HepG2 (cell line): ENCODE results near the gene MSX2. TPM values are rescaled to one million over a fixed set of nuclear protein-coding genes. Genes with fewer than 3 reads are reported as not detected.

ENCODE experiments used
- ATAC-seq: fragments of 200-7000 bp; cut with Tn5 transposase; 3 replicates; pipeline ENCODE4 v1.9.1; 2020; ENCODE audit warnings: mild to moderate bottlenecking, moderate library complexity
- BruUV-seq: library from RNA; stranded (reverse); fragments of 400-500 nt; replicated peaks from 2 replicates; lab custom pipeline; 2021; lab: Mats Ljungman, UMichigan
- CTCF ChIA-PET: fragments of 300-600 bp; formaldehyde crosslinking; extraction: SDS; loops from one replicate; lab custom pipeline; 2021; ENCODE audit warnings: low total read pairs, inconsistent platforms, low intra/inter-chr PET ratio; lab: Yijun Ruan, JAX
- POLR2A ChIA-PET: fragments of 350-600 bp; sonication (Branson Sonifier 250); formaldehyde crosslinking; loops from one replicate; lab custom pipeline; 2020; ENCODE audit warnings: antibody characterized with exemption, inconsistent platforms; lab: Yijun Ruan, JAX
- DNase-seq: peaks from one replicate; pipeline ENCODE4 v3.0.0-alpha.2; 2015; ENCODE audit warnings: low spot score
- FAIRE-seq: peaks from 3 replicates; lab custom pipeline; 2011; peaks lifted over from hg19 to GRCh38; lab: Jason Lieb, UNC
- H2AFZ ChIP-seq: one replicate; pipeline ENCODE4 v1.6.1; 2011; ENCODE audit warnings: low read length, inconsistent platforms
- H3K27ac ChIP-seq: fragments of 300-600 bp; 3 replicates; pipeline ENCODE4 v1.8.0; 2011; ENCODE audit warnings: mixed run types, mild to moderate bottlenecking, mixed read lengths, low read length, inconsistent platforms; ENCODE audit not compliant: insufficient read depth; ENCODE audit errors: extremely low read length
- H3K27me3 ChIP-seq, 2 experiments: fragments of 200-600 bp in 1 of 2; 2 replicates in 1 of 2; 3 replicates in 1 of 2; pipeline versions ENCODE4 v1.6.0 to v1.8.0; 2011; ENCODE audit warnings: low read length in 2 of 2, mild to moderate bottlenecking in 2 of 2, moderate library complexity in 2 of 2, inconsistent platforms in 1 of 2; ENCODE audit not compliant: insufficient read depth in 2 of 2, control insufficient read depth in 1 of 2
- H3K36me3 ChIP-seq, 2 experiments: fragments of 200-600 bp in 1 of 2; replicated peaks in 1 of 2; 2 replicates in 1 of 2; 3 replicates in 1 of 2; pipeline versions ENCODE4 v1.5.1 to v1.8.0; 2011; ENCODE audit warnings: low read length in 2 of 2, inconsistent platforms in 1 of 2; ENCODE audit not compliant: insufficient read depth in 2 of 2, control insufficient read depth in 1 of 2
- H3K4me1 ChIP-seq: 2 replicates; pipeline ENCODE4 v1.5.1; 2012; ENCODE audit warnings: low read length, inconsistent platforms; ENCODE audit not compliant: insufficient read depth
- H3K4me2 ChIP-seq: 2 replicates; pipeline ENCODE4 v1.6.0; 2011; ENCODE audit warnings: low read depth, low read length, inconsistent platforms
- H3K4me3 ChIP-seq, 3 experiments: fragments of 200-600 bp in 1 of 3; sonication (generic), shearing (Covaris generic) in 1 of 3; replicated peaks in 1 of 3; 2 replicates each; pipeline ENCODE4 v1.5.1; 2011 to 2016; ENCODE audit warnings: low read length in 3 of 3, inconsistent platforms in 2 of 3, low read depth in 2 of 3, mild to moderate bottlenecking in 2 of 3, control low read depth in 1 of 3, mixed read lengths in 1 of 3; ENCODE audit not compliant: insufficient read depth in 1 of 3
- H3K79me2 ChIP-seq: one replicate; pipeline ENCODE4 v1.6.1; 2011; ENCODE audit warnings: low read length, inconsistent platforms; ENCODE audit not compliant: insufficient read depth
- H3K9ac ChIP-seq: 2 replicates; pipeline ENCODE4 v1.6.0; 2011; ENCODE audit warnings: mild to moderate bottlenecking, low read depth, low read length, inconsistent platforms; ENCODE audit not compliant: insufficient read depth
- H3K9me3 ChIP-seq: 2 replicates; pipeline ENCODE4 v1.5.1; 2012; ENCODE audit warnings: mild to moderate bottlenecking, low read length
- H4K20me1 ChIP-seq: 2 replicates; pipeline ENCODE4 v1.6.0; 2011; ENCODE audit warnings: inconsistent platforms, mild to moderate bottlenecking, low read length, moderate library complexity; ENCODE audit not compliant: insufficient read depth
- ARID2 ChIP-seq: sonication (generic); formaldehyde crosslinking; IDR thresholded peaks from 2 replicates; pipeline ENCODE4 v1.8.1; 2022; ENCODE audit warnings: mild to moderate bottlenecking, missing genetic modification reagents, borderline replicate concordance
- ASH2L ChIP-seq: fragments of 300-600, 200-600 bp; sonication (generic); IDR thresholded peaks from 2 replicates; pipeline ENCODE4 v1.7.0; 2017; ENCODE audit warnings: low read depth, mild to moderate bottlenecking, moderate library complexity, mixed read lengths, low read length; ENCODE audit not compliant: insufficient read length
- CEBPG ChIP-seq: IDR thresholded peaks from 2 replicates; pipeline ENCODE4 v1.6.1; 2016
- EP300 ChIP-seq, 3 experiments: sonication (generic) in 1 of 3; formaldehyde crosslinking in 1 of 3; IDR thresholded peaks; 2 replicates each; pipeline versions ENCODE4 v1.5.1 to v1.6.1; 2011 to 2020; ENCODE audit warnings: low read depth in 2 of 3, low read length in 2 of 3, borderline replicate concordance in 1 of 3, improper control_type of control experiment in 1 of 3, mild to moderate bottlenecking in 1 of 3, missing genetic modification reagents in 1 of 3, moderate library complexity in 1 of 3
- FOXA3 ChIP-seq: IDR thresholded peaks from 2 replicates; pipeline ENCODE4 v1.6.1; 2016; ENCODE audit warnings: missing genetic modification reagents, missing compliant biosample characterization
- HOXA9 ChIP-seq: sonication (generic); formaldehyde crosslinking; IDR thresholded peaks from 2 replicates; pipeline ENCODE4 v1.8.1; 2022; ENCODE audit warnings: missing genetic modification reagents, mild to moderate bottlenecking, moderate library complexity, borderline replicate concordance
- LCORL ChIP-seq, 2 experiments: fragments of 450-650 bp in 1 of 2; sonication (generic) in 1 of 2; formaldehyde crosslinking in 1 of 2; IDR thresholded peaks; 2 replicates each; pipeline versions ENCODE4 v1.5.0 to v1.6.1; 2017 to 2020; ENCODE audit warnings: antibody characterized with exemption in 1 of 2, missing genetic modification reagents in 1 of 2
- MATR3 ChIP-seq: sonication (generic); formaldehyde crosslinking; IDR thresholded peaks from 2 replicates; pipeline ENCODE4 v1.4.0; 2020; ENCODE audit warnings: missing genetic modification reagents
- PHF20 ChIP-seq: sonication (generic); formaldehyde crosslinking; IDR thresholded peaks from 2 replicates; pipeline ENCODE4 v1.5.0; 2020; ENCODE audit warnings: mild to moderate bottlenecking, missing genetic modification reagents
- SYNCRIP ChIP-seq: fragments of 200-400 bp; formaldehyde crosslinking; IDR thresholded peaks from 2 replicates; pipeline ENCODE4 v1.6.1; 2018; ENCODE audit warnings: mild to moderate bottlenecking, low read depth, low read length; ENCODE audit not compliant: insufficient read depth
- TBX2 ChIP-seq: sonication (generic); formaldehyde crosslinking; IDR thresholded peaks from 2 replicates; pipeline ENCODE4 v1.5.0; 2020; ENCODE audit warnings: missing genetic modification reagents, mild to moderate bottlenecking, borderline replicate concordance
- ZBTB34 ChIP-seq: sonication (generic); formaldehyde crosslinking; IDR thresholded peaks from 2 replicates; pipeline ENCODE4 v1.8.0; 2022; ENCODE audit warnings: mild to moderate bottlenecking, missing genetic modification reagents
- ZNF44 ChIP-seq: sonication (generic); formaldehyde crosslinking; IDR thresholded peaks from 2 replicates; pipeline ENCODE4 v1.5.1; 2020; ENCODE audit warnings: mild to moderate bottlenecking, missing genetic modification reagents
- ZNF451 ChIP-seq: sonication (generic); formaldehyde crosslinking; IDR thresholded peaks from 2 replicates; pipeline ENCODE4 v1.5.0; 2020; ENCODE audit warnings: mild to moderate bottlenecking, missing genetic modification reagents
- ZNF547 ChIP-seq: sonication (generic); formaldehyde crosslinking; IDR thresholded peaks from 2 replicates; pipeline ENCODE4 v1.5.1; 2020; ENCODE audit warnings: mild to moderate bottlenecking, missing genetic modification reagents
- ZNF563 ChIP-seq: sonication (generic); formaldehyde crosslinking; IDR thresholded peaks from 2 replicates; pipeline ENCODE4 v1.8.0; 2022; ENCODE audit warnings: mild to moderate bottlenecking, moderate library complexity, missing genetic modification reagents
- ZNF710 ChIP-seq: sonication (generic); formaldehyde crosslinking; IDR thresholded peaks from 2 replicates; pipeline ENCODE4 v1.5.0; 2020; ENCODE audit warnings: mild to moderate bottlenecking, missing genetic modification reagents, borderline replicate concordance
- ZNF816 ChIP-seq: sonication (generic); formaldehyde crosslinking; IDR thresholded peaks from 2 replicates; pipeline ENCODE4 v1.8.0; 2022; ENCODE audit warnings: missing genetic modification reagents, mild to moderate bottlenecking, borderline replicate concordance
- ZNF879 ChIP-seq: sonication (generic); formaldehyde crosslinking; IDR thresholded peaks from 2 replicates; pipeline ENCODE4 v1.8.1; 2023; ENCODE audit warnings: missing genetic modification reagents
- WGBS: methylation state at CpG from one replicate; pipeline ENCODE4 v1.1.6; 2017; ENCODE audit warnings: low lambda C conversion rate; 5-methylcytosine and 5-hydroxymethylcytosine counted together
- in situ Hi-C: cut with HindIII; loops from 2 replicates; pipeline ENCODE4 v1.10.0; 2017; ENCODE audit warnings: low pct_unique_long_range_greater_than_20kb; ENCODE audit not compliant: extremely low pct_ligation_motif_present
- intact Hi-C: fragments of 100-400 bp; cut with micrococcal nuclease; formaldehyde crosslinking; loops from one replicate; pipeline ENCODE4 v1.10.0; 2022; ENCODE audit not compliant: unreplicated experiment
- polyA plus RNA-seq, 8 experiments: library from polyadenylated mRNA; depleted of rRNA in 3 of 8; stranded (reverse) in 7 of 8; unstranded in 1 of 8; fragments of >200 nt; fragmentation: Illumina TruSeq in 4 of 8; extraction: Trizol in 4 of 8; gene quantifications; 2 replicates each; pipeline versions ENCODE4 v1.2.1 to v1.2.3, GENCODE V29; 2011 to 2016; ENCODE audit warnings: low read depth in 4 of 8, missing spikeins in 1 of 8, mixed read lengths in 1 of 8; ENCODE audit not compliant: insufficient read depth in 1 of 8
- total RNA-seq, 5 experiments: library from RNA; depleted of rRNA; stranded (reverse); fragments of >200 nt; fragmentation: Illumina TruSeq; extraction: Trizol; gene quantifications; 2 replicates each; pipeline ENCODE4 v1.2.3, GENCODE V29; 2016; ENCODE audit warnings: low read depth in 1 of 5
- TF ChIP-seq, protein P1 (sequence below): IDR thresholded peaks from 2 replicates; pipeline ENCODE4 v1.6.1; 2016; ENCODE audit warnings: missing compliant biosample characterization, missing genetic modification reagents, borderline replicate concordance

The MSX2 gene
- total and polyA plus RNA-seq, 2 of the 13 experiments (the other 11 are each of a cell fraction or from before 2014, with no cell fraction given): not detected

DNA sequence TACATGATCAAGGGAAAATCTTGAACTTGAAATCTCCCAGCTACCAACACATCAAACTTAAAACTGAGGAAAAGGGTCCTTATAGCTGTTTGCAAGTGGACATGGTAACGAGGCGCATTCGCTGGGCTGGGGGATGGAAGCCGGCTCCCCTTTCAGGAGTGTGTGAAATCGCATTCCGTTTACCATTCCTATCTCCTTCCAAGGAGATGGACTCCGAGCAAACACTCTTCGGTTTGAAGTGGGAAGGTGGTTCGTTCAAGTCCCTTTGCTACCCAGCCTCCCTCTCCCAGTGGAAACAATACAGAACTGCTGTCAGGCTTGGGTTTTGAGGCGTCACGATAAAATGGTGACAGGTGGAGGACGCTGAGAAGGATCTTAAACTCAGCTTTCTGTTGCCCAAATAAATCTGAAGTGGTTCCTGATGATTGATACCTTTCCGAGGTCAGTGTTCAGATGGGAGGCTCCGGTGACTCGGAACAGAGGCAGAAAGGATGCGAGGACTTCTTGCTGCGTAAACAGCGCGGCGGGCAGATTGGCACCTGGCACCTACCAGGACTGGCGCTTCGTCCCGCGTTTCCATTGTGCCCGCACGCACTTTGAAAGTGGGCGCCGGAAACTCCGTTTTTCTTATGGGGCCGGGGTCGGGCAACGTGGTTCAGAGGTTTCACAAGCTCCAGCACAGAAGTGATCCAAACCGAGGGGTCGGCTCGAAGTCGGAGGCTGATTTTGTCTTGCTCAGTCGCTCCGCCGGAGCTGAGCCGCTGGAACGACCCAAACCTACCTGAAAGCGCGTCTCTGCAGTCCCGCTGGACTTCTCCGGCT, 7.0 kb downstream of the MSX2 start:
- POLR2A ChIA-PET: no interaction called here
- no TSS peak for BruUV-seq
- in situ Hi-C loops (loop anchor here (10.0 kb wide), 2 partner anchors 157 to 407 kb away; no protein-coding TSS in a partner anchor), intact Hi-C loops (no loop called here)
- TF ChIP-seq HOXA9 (CRISPR knock-in tag) (no peak), ZNF547 (CRISPR knock-in tag) (no peak), LCORL (IDR thresholded peaks at IDR 0.05) (no peak), LCORL (CRISPR knock-in tag; IDR thresholded peaks at IDR 0.05) (no peak), ZNF44 (no peak), ZNF710 (no peak), MATR3 (CRISPR knock-in tag) (no peak), ARID2 (CRISPR knock-in tag) (no peak), FOXA3 (CRISPR knock-in tag) (no peak), ZNF563 (CRISPR knock-in tag) (no peak), SYNCRIP (no peak), ZBTB34 (CRISPR knock-in tag) (no peak), EP300 (IDR thresholded peaks at IDR 0.05; ENCODE audit: low read depth in 2 of 2, low read length in 2 of 2) (no peak), EP300 (CRISPR knock-in tag; IDR thresholded peaks at IDR 0.05; ENCODE audit: borderline replicate concordance) (no peak), TBX2 (CRISPR knock-in tag) (no peak), ZNF879 (CRISPR knock-in tag) (no peak), ZNF451 (no peak), ASH2L (no peak), ZNF816 (CRISPR knock-in tag) (no peak), CEBPG (CRISPR knock-in tag) (no peak), PHF20 (no peak)
- TF ChIP-seq, protein P1, sequence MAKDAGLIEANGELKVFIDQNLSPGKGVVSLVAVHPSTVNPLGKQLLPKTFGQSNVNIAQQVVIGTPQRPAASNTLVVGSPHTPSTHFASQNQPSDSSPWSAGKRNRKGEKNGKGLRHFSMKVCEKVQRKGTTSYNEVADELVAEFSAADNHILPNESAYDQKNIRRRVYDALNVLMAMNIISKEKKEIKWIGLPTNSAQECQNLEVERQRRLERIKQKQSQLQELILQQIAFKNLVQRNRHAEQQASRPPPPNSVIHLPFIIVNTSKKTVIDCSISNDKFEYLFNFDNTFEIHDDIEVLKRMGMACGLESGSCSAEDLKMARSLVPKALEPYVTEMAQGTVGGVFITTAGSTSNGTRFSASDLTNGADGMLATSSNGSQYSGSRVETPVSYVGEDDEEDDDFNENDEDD (CRISPR knock-in tag): no peak
- no peaks in the 10 kb centered on the region for H3K79me2 ChIP-seq
- FAIRE-seq: no peak
- CTCF ChIA-PET: no interaction called here
- no peak overlapping the region for H2AFZ ChIP-seq
- no peaks in the 10 kb centered on the region for H3K4me1 ChIP-seq
- no peak overlapping the region for H3K27ac ChIP-seq
- H3K36me3 ChIP-seq: no peaks in the 10 kb centered on the region
- ATAC-seq: no peak
- no peaks in the 10 kb centered on the region for H4K20me1 ChIP-seq
- H3K4me3 ChIP-seq: no peak overlapping the region
- H3K27me3 ChIP-seq: peaks cover 7 to 67% of the 10 kb centered on the region in 2 experiments
- H3K4me2 ChIP-seq: no peak overlapping the region
- no peak overlapping the region for H3K9ac ChIP-seq
- H3K9me3 ChIP-seq: no peaks in the 10 kb centered on the region
- 43% methylated on average over 21 of the region's 45 CpGs for WGBS
- no peak for DNase-seq
